ENCODE results near the gene TMX4.
"Not testable (repeated sequence)": the region's sequence is repeated elsewhere in the genome, so short reads cannot be mapped to it uniquely, and the experiment has no call there.

Gene TMX4

DNA sequence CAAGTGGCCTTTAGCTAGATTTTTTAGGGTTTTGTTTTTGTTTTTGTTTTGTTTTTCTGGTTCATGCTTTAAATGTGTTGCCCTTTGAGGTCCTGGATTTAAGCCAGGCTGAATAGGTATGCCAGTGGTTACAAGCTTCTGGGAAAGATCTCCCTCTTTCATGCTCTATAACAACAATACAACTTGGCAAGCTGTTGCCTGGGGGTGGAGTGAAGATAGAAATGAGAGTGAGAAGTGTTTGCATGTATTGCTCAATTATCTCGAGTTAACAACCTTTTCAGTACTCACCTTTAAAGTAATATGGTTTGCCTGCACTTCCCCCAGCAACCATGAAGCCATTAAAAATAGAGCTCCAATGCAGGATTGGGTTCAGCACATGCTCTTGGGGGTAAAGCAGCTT is 60.1 kb downstream of the TMX4 start:
- H3K79me2 ChIP-seq (ENCODE audit: insufficient read depth, low read length), result no peaks in the 10 kb centered on the region
- H3K9me2 ChIP-seq (replicated peaks; ENCODE audit: low read depth, low read length), result no peaks in the 10 kb centered on the region
- no peaks in the 10 kb centered on the region for H3K27me3 ChIP-seq (ENCODE audit: insufficient read depth, low read length, poor library complexity, severe bottlenecking)
- no peaks in the 10 kb centered on the region for H3K36me3 ChIP-seq (ENCODE audit: insufficient read depth, low read length)
- H3F3A ChIP-seq (ENCODE audit: low read depth), result no peaks in the 10 kb centered on the region
- no peak overlapping the region for H3K4me3 ChIP-seq (ENCODE audit: low read length, poor library complexity, severe bottlenecking)
- no peaks in the 10 kb centered on the region for H3K9me3 ChIP-seq (ENCODE audit: insufficient read depth, low read depth, low read length)
- TF ChIP-seq, protein P1, sequence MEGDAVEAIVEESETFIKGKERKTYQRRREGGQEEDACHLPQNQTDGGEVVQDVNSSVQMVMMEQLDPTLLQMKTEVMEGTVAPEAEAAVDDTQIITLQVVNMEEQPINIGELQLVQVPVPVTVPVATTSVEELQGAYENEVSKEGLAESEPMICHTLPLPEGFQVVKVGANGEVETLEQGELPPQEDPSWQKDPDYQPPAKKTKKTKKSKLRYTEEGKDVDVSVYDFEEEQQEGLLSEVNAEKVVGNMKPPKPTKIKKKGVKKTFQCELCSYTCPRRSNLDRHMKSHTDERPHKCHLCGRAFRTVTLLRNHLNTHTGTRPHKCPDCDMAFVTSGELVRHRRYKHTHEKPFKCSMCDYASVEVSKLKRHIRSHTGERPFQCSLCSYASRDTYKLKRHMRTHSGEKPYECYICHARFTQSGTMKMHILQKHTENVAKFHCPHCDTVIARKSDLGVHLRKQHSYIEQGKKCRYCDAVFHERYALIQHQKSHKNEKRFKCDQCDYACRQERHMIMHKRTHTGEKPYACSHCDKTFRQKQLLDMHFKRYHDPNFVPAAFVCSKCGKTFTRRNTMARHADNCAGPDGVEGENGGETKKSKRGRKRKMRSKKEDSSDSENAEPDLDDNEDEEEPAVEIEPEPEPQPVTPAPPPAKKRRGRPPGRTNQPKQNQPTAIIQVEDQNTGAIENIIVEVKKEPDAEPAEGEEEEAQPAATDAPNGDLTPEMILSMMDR (conservative IDR thresholded peaks at IDR 0.05; ENCODE audit: low read length), result no peak
- no peak for TF ChIP-seq EZH2phosphoT487 (IDR thresholded peaks at IDR 0.05; ENCODE audit: borderline replicate concordance)
- H3K9ac ChIP-seq (ENCODE audit: low read depth, low read length, poor library complexity, severe bottlenecking), result no peak overlapping the region
- no peak overlapping the region for H2AFZ ChIP-seq (ENCODE audit: low read length)
- no peaks in the 10 kb centered on the region for H4K20me1 ChIP-seq (ENCODE audit: insufficient read depth, low read length, poor library complexity, severe bottlenecking)
- H3K4me2 ChIP-seq (ENCODE audit: low read depth, low read length, poor library complexity, severe bottlenecking), result no peak overlapping the region
- H3K4me1 ChIP-seq (ENCODE audit: insufficient read depth, low read length, poor library complexity, severe bottlenecking), result no peaks in the 10 kb centered on the region

DNA sequence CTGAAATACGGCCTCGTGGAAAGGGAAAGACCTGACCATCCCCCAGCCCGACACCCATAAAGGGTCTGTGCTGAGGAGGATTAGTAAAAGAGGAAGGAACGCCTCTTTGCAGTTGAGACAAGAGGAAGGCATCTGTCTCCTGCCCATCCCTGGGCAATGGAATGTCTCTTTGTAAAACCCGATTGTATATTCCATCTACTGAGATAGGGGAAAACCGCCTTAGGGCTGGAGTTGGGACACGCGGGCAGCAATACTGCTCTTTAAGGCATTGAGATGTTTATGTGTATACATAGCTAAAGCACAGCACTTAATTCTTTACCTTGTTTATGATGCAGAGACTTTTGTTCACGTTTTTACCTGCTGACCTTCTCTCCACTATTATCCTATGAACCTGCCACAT is 63.0 kb downstream of the TMX4 start:
- not testable (repeated sequence) for H2AFZ ChIP-seq (ENCODE audit: low read length); H3K4me1 ChIP-seq (ENCODE audit: insufficient read depth, low read length, poor library complexity, severe bottlenecking)

DNA sequence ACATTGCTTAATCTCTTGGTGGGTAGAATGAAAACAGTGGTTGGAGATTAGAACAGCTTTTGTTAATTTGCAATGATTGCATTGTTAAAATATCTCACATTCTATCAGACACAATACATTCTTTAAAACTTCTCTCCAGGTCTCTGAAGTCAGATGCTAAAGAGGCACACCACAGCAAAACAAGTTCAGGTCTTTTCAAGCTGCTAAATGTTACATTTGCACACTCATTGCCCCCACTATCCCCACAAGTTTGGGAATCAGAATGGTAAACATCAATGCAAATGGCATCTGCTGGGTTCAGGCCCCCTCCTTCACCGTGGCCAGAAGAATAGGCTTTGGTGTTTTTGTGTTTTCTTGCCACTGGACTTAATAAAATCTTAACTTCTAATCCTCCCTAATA is 69.2 kb downstream of the TMX4 start:
- TF ChIP-seq EZH2phosphoT487 (IDR thresholded peaks at IDR 0.05; ENCODE audit: borderline replicate concordance), result no peak
- TF ChIP-seq, protein P1 (conservative IDR thresholded peaks at IDR 0.05; ENCODE audit: low read length), result no peak
- H3K79me2 ChIP-seq (ENCODE audit: insufficient read depth, low read length), result no peaks in the 10 kb centered on the region
- no peaks in the 10 kb centered on the region for H3K9me2 ChIP-seq (replicated peaks; ENCODE audit: low read depth, low read length)
- no peak overlapping the region for H2AFZ ChIP-seq (ENCODE audit: low read length)
- no peak overlapping the region for H3K4me2 ChIP-seq (ENCODE audit: low read depth, low read length, poor library complexity, severe bottlenecking)
- H3K9ac ChIP-seq (ENCODE audit: low read depth, low read length, poor library complexity, severe bottlenecking), result no peak overlapping the region
- no peak overlapping the region for H3K4me3 ChIP-seq (ENCODE audit: low read length, poor library complexity, severe bottlenecking)
- no peaks in the 10 kb centered on the region for H3F3A ChIP-seq (ENCODE audit: low read depth)
- H3K4me1 ChIP-seq (ENCODE audit: insufficient read depth, low read length, poor library complexity, severe bottlenecking), result no peaks in the 10 kb centered on the region
- H3K36me3 ChIP-seq (ENCODE audit: insufficient read depth, low read length), result no peaks in the 10 kb centered on the region
- H4K20me1 ChIP-seq (ENCODE audit: insufficient read depth, low read length, poor library complexity, severe bottlenecking), result no peaks in the 10 kb centered on the region
- H3K27me3 ChIP-seq (ENCODE audit: insufficient read depth, low read length, poor library complexity, severe bottlenecking), result no peaks in the 10 kb centered on the region
- no peaks in the 10 kb centered on the region for H3K9me3 ChIP-seq (ENCODE audit: insufficient read depth, low read depth, low read length)

More for the DNA sequence above, 63.0 kb downstream of the TMX4 start:
- not testable (repeated sequence) for H3K4me2 ChIP-seq (ENCODE audit: low read depth, low read length, poor library complexity, severe bottlenecking); H4K20me1 ChIP-seq (ENCODE audit: insufficient read depth, low read length, poor library complexity, severe bottlenecking); H3K4me3 ChIP-seq (ENCODE audit: low read length, poor library complexity, severe bottlenecking); H3K79me2 ChIP-seq (ENCODE audit: insufficient read depth, low read length); H3K36me3 ChIP-seq (ENCODE audit: insufficient read depth, low read length); H3K9me2 ChIP-seq (replicated peaks; ENCODE audit: low read depth, low read length); H3F3A ChIP-seq (ENCODE audit: low read depth); H3K9ac ChIP-seq (ENCODE audit: low read depth, low read length, poor library complexity, severe bottlenecking); H3K9me3 ChIP-seq (ENCODE audit: insufficient read depth, low read depth, low read length); H3K27me3 ChIP-seq (ENCODE audit: insufficient read depth, low read length, poor library complexity, severe bottlenecking)

DNA sequence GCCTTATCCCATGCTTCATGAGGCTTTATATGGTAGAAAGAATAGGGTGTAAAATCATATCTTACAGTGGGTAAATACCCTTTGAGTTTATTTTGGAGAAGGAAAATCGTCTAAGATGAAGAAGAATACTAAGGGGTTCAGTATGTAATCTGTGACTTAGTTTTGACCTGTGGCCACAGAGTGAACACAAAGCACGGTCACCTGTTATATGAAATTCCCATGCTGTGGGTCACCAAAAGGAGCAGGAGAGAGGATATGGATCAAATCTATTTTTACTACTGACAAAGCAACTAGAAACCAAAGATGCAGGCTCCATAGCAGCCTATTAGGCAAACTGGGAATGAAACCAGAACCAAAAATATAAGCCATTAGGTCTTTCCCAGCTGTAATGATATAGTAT is 75.7 kb downstream of the TMX4 start:
- Histone ChIP-seq H3K4me1 (ENCODE audit: insufficient read depth, low read length, poor library complexity, severe bottlenecking) (no peaks in the 10 kb centered on the region), H3K4me2 (ENCODE audit: low read depth, low read length, poor library complexity, severe bottlenecking) (no peak overlapping the region), H3F3A (ENCODE audit: low read depth) (no peaks in the 10 kb centered on the region), H3K9me2 (replicated peaks; ENCODE audit: low read depth, low read length) (no peaks in the 10 kb centered on the region), H3K36me3 (ENCODE audit: insufficient read depth, low read length) (no peaks in the 10 kb centered on the region), H3K27me3 (ENCODE audit: insufficient read depth, low read length, poor library complexity, severe bottlenecking) (no peaks in the 10 kb centered on the region), H3K79me2 (ENCODE audit: insufficient read depth, low read length) (no peaks in the 10 kb centered on the region), H3K9ac (ENCODE audit: low read depth, low read length, poor library complexity, severe bottlenecking) (no peak overlapping the region), H2AFZ (ENCODE audit: low read length) (no peak overlapping the region), H3K4me3 (ENCODE audit: low read length, poor library complexity, severe bottlenecking) (no peak overlapping the region), H3K9me3 (ENCODE audit: insufficient read depth, low read depth, low read length) (no peaks in the 10 kb centered on the region), H4K20me1 (ENCODE audit: insufficient read depth, low read length, poor library complexity, severe bottlenecking) (no peaks in the 10 kb centered on the region)
- TF ChIP-seq EZH2phosphoT487 (IDR thresholded peaks at IDR 0.05; ENCODE audit: borderline replicate concordance), result no peak
- TF ChIP-seq, protein P1 (conservative IDR thresholded peaks at IDR 0.05; ENCODE audit: low read length), result no peak

Data from Loucy (cell line).